Caco-2 (cell line): ENCODE data around the gene PTPDC1. TPM values are rescaled to one million over a fixed set of nuclear protein-coding genes. Genes with fewer than 3 reads are reported as not detected.
A peak's percentile ranks its signal among the peaks of the same experiment; 100 is the strongest.

Experiments
- BruUV-seq: library from RNA; stranded (reverse); fragments of 400-500 nt; replicated peaks from 2 replicates; lab custom pipeline; 2021; lab: Mats Ljungman, UMichigan
- CTCF ChIA-PET: fragments of 300-600 bp; sonication (Branson Sonifier 250); formaldehyde crosslinking; loops from one replicate; lab custom pipeline; 2022; ENCODE audit warnings: antibody characterized with exemption; lab: Charles Lee
- POLR2A ChIA-PET: fragments of 300-600 bp; sonication (Branson Sonifier 250); formaldehyde crosslinking; loops from one replicate; lab custom pipeline; 2022; ENCODE audit warnings: antibody characterized with exemption; lab: Charles Lee
- DNase-seq, 2 experiments: peaks; one replicate each; pipeline versions ENCODE4 v3.0.0 to v3.0.0-alpha.2; 2020 to 2022
- H3K27me3 ChIP-seq: replicated peaks from 2 replicates; pipeline ENCODE4 v1.6.0; 2011; ENCODE audit warnings: low read length; ENCODE audit not compliant: control insufficient read depth, insufficient read depth
- H3K36me3 ChIP-seq: 2 replicates; pipeline ENCODE4 v1.5.1; 2011; ENCODE audit warnings: low read length; ENCODE audit not compliant: control insufficient read depth, insufficient read depth
- H3K4me1 ChIP-seq: fragments of 250-450 bp; sonication (Bioruptor Pico); 2 replicates; pipeline ENCODE4 v1.5.1; 2020; ENCODE audit warnings: mild to moderate bottlenecking
- H3K4me3 ChIP-seq: 2 replicates; pipeline ENCODE4 v1.5.1; 2011; ENCODE audit warnings: low read depth, mild to moderate bottlenecking, control low read depth, low read length
- H3K9me3 ChIP-seq: fragments of 250-450 bp; sonication (Bioruptor Pico); 2 replicates; pipeline ENCODE4 v1.5.1; 2020; ENCODE audit warnings: mild to moderate bottlenecking, moderate library complexity
- H3K27ac Mint-ChIP-seq: one replicate; pipeline ENCODE4 v1.8.0; 2022; ENCODE audit warnings: mixed read lengths; ENCODE audit not compliant: unreplicated experiment
- H3K27me3 Mint-ChIP-seq: one replicate; pipeline ENCODE4 v1.8.0; 2022; ENCODE audit warnings: mixed read lengths; ENCODE audit not compliant: insufficient read depth, unreplicated experiment
- H3K36me3 Mint-ChIP-seq: one replicate; pipeline ENCODE4 v1.8.0; 2022; ENCODE audit warnings: mild to moderate bottlenecking, mixed read lengths; ENCODE audit not compliant: insufficient read depth, unreplicated experiment
- H3K4me1 Mint-ChIP-seq: one replicate; pipeline ENCODE4 v1.8.0; 2022; ENCODE audit warnings: low read depth, mixed read lengths; ENCODE audit not compliant: unreplicated experiment
- H3K4me3 Mint-ChIP-seq: one replicate; pipeline ENCODE4 v1.8.0; 2022; ENCODE audit warnings: mild to moderate bottlenecking, moderate library complexity, mixed read lengths; ENCODE audit not compliant: unreplicated experiment
- H3K9me3 Mint-ChIP-seq: one replicate; pipeline ENCODE4 v1.8.0; 2022; ENCODE audit warnings: mixed read lengths; ENCODE audit not compliant: unreplicated experiment
- CTCF ChIP-seq, 2 experiments: fragments of 200-600 bp in 1 of 2; IDR thresholded peaks; 1 replicate in 1 of 2; 2 replicates in 1 of 2; pipeline versions ENCODE4 v1.5.1 to v1.8.0; 2011 to 2022; ENCODE audit warnings: antibody characterized with exemption in 1 of 2, control low read depth in 1 of 2, inconsistent platforms in 1 of 2, low read depth in 1 of 2, low read length in 1 of 2, mild to moderate bottlenecking in 1 of 2, moderate library complexity in 1 of 2; ENCODE audit not compliant: insufficient read depth in 1 of 2, severe bottlenecking in 1 of 2, unreplicated experiment in 1 of 2
- intact Hi-C: fragments of 100-400 bp; cut with micrococcal nuclease; formaldehyde crosslinking; loops from one replicate; pipeline ENCODE4 v1.10.0; 2022; ENCODE audit not compliant: unreplicated experiment
- total RNA-seq: library from RNA; stranded (reverse); gene quantifications from 2 replicates; pipeline ENCODE4 v1.2.3, GENCODE V29; 2022

The PTPDC1 gene
- total RNA-seq, 1 experiment from 2014 or later, result 5.9 TPM

- Histone ChIP-seq H3K27me3 (no peaks in the 10 kb centered on the region), H3K4me3 (no peak overlapping the region), H3K4me1 (no peaks in the 10 kb centered on the region), H3K9me3 (no peaks in the 10 kb centered on the region), H3K36me3 (no peaks in the 10 kb centered on the region)
- no peaks in the 10 kb centered on the region for H3K36me3 Mint-ChIP-seq
- POLR2A ChIA-PET, result no interaction called here
- no peaks in the 10 kb centered on the region for H3K4me1 Mint-ChIP-seq
- CTCF ChIA-PET, result no interaction called here
- no TSS peak for BruUV-seq
- H3K4me3 Mint-ChIP-seq, result no peak overlapping the region
- TF ChIP-seq CTCF (IDR thresholded peaks at IDR 0.05; ENCODE audit: insufficient read depth in 1 of 2, low read depth in 1 of 2, low read length in 1 of 2, severe bottlenecking in 1 of 2, unreplicated experiment in 1 of 2), result no peak
- H3K9me3 Mint-ChIP-seq, result no peaks in the 10 kb centered on the region
- H3K27ac Mint-ChIP-seq, result no peak overlapping the region
- H3K27me3 Mint-ChIP-seq, result no peaks in the 10 kb centered on the region
- no peak for DNase-seq
- intact Hi-C loops, result no loop called here
These were observed 63.5 kb downstream of the PTPDC1 start for GRCh38 chr9:94147776-94148175.

- TF ChIP-seq CTCF (IDR thresholded peaks at IDR 0.05; ENCODE audit: insufficient read depth in 1 of 2, low read depth in 1 of 2, low read length in 1 of 2, severe bottlenecking in 1 of 2, unreplicated experiment in 1 of 2), result no peak
- H3K9me3 Mint-ChIP-seq, result no peaks in the 10 kb centered on the region
- no peak overlapping the region for H3K4me3 Mint-ChIP-seq
- H3K4me1 ChIP-seq, result no peaks in the 10 kb centered on the region
- H3K4me1 Mint-ChIP-seq, result no peaks in the 10 kb centered on the region
- DNase-seq, result no peak
- H3K36me3 Mint-ChIP-seq, result no peaks in the 10 kb centered on the region
- no peak overlapping the region for H3K27ac Mint-ChIP-seq
- no peak overlapping the region for H3K4me3 ChIP-seq
- H3K36me3 ChIP-seq, result no peaks in the 10 kb centered on the region
- intact Hi-C loops, result no loop called here
- BruUV-seq, result no TSS peak
- no peaks in the 10 kb centered on the region for H3K27me3 ChIP-seq
- CTCF ChIA-PET, result no interaction called here
- H3K9me3 ChIP-seq, result no peaks in the 10 kb centered on the region
- H3K27me3 Mint-ChIP-seq, result no peaks in the 10 kb centered on the region
- POLR2A ChIA-PET, result no interaction called here
These were observed 64.2 kb downstream of the PTPDC1 start for GRCh38 chr9:94148419-94148818.

- H3K36me3 ChIP-seq, result no peaks in the 10 kb centered on the region
- H3K27me3 ChIP-seq, result no peaks in the 10 kb centered on the region
- H3K36me3 Mint-ChIP-seq, result no peaks in the 10 kb centered on the region
- no peak overlapping the region for H3K4me3 Mint-ChIP-seq
- DNase-seq, result no peak
- peak overlapping the region; percentile 35 for H3K27ac Mint-ChIP-seq
- no TSS peak for BruUV-seq
- no peaks in the 10 kb centered on the region for H3K9me3 Mint-ChIP-seq
- intact Hi-C loops, result no loop called here
- TF ChIP-seq CTCF (IDR thresholded peaks at IDR 0.05; ENCODE audit: insufficient read depth in 1 of 2, low read depth in 1 of 2, low read length in 1 of 2, severe bottlenecking in 1 of 2, unreplicated experiment in 1 of 2), result no peak
- ChIA-PET POLR2A (interaction anchor here (0.9 kb wide), 1 partner anchor 16 kb away, joined by 5 read pairs; no protein-coding TSS in a partner anchor), CTCF (no interaction called here)
- no peak overlapping the region for H3K4me3 ChIP-seq
- H3K27me3 Mint-ChIP-seq, result no peaks in the 10 kb centered on the region
- no peaks in the 10 kb centered on the region for H3K9me3 ChIP-seq
- H3K4me1 ChIP-seq, result no peaks in the 10 kb centered on the region
- H3K4me1 Mint-ChIP-seq, result no peaks in the 10 kb centered on the region
These were observed 65.4 kb downstream of the PTPDC1 start for GRCh38 chr9:94149696-94150095.
